HCT116 (cell line): ENCODE data around the gene FRMPD4.

Source experiments
- CTCF ChIP-seq, 3 experiments: fragments of 200-600 bp in 1 of 3; sonication (generic) in 1 of 3; IDR thresholded peaks in 2 of 3; conservative IDR thresholded peaks in 1 of 3; 2 replicates each; pipeline ENCODE4 v1.5.1; 2012 to 2017; ENCODE audit warnings: low read depth in 2 of 3, low read length in 2 of 3, antibody characterized with exemption in 1 of 3, borderline replicate concordance in 1 of 3, control low read depth in 1 of 3, mild to moderate bottlenecking in 1 of 3, mixed read lengths in 1 of 3, mixed run types in 1 of 3, moderate library complexity in 1 of 3; ENCODE audit not compliant: insufficient read depth in 1 of 3
- POLR2A ChIP-seq: IDR thresholded peaks from 2 replicates; pipeline ENCODE4 v1.7.0; 2011; ENCODE audit warnings: borderline replicate concordance; ENCODE audit not compliant: insufficient read depth, insufficient read length; ENCODE audit errors: extremely low read depth

DNA sequence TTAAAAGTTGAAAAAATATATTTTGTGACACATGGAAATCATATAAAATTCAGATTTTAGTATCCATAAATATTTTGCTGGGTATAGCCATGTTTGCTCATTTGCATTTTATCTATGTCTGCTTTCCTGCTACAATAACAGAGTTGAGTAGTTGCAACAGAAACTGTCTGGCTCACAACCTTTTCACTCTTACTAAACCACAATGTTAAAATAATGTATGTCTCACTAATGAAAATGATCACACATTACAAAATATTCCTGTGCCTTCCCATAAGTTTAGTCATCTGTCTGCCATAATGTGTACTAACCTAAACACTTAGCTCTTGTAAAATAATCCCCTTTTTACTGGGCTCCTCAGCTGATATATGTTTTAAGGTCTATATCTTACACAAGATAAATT lies 479.0 kb downstream of the FRMPD4 start:
- TF ChIP-seq CTCF (IDR thresholded peaks at IDR 0.05 in 2 of 3, conservative IDR thresholded peaks at IDR 0.05 in 1 of 3; ENCODE audit: borderline replicate concordance in 1 of 3, insufficient read depth in 1 of 3, low read depth in 2 of 3, low read length in 2 of 3) (no peak), POLR2A (no peak)
